HG02623 (cell line): ENCODE data around the gene SSB.
"Not testable (repeated sequence)": the region's sequence is repeated elsewhere in the genome, so short reads cannot be mapped to it uniquely, and the experiment has no call there.

Experiments used
- ATAC-seq: cut with Tn5 transposase; IDR thresholded peaks from one replicate; pipeline ENCODE4 v1.9.1; 2021; ENCODE audit warnings: moderate library complexity; ENCODE audit not compliant: unreplicated experiment

SSB gene

DNA sequence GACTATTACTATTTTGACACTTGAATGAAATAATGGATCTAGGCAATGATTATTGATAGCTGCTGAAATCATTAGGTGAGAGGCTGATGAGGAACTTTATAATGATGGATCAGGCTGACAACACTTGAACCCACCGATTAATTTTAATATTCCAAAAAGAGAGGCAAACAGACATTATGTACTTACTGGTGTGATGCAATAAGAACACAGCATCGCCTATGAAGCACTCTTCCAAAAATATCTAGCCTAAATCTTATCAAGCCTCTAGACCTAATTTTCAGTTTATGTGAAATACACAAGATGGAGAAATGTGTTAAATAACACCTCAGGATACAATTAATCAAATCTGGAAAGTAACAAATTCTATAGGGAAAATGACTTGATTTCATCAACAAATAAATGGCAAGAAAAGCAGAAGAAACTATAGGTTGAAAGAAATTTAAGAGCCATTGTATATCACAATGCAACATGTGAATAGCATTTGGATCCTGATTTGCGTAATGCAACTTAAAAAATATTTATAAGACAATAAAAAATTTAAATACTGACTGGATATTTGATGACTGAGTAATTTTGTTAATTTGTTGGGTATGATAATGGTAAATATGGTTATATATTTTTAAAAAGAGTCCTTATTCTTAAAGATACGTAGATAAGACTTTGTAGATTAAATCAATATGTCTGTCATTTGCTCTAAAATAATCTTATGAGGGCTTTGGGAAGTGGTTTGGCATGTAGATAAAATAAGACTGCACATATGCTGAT is 17.2 kb upstream of the SSB start:
- no peak for ATAC-seq

DNA sequence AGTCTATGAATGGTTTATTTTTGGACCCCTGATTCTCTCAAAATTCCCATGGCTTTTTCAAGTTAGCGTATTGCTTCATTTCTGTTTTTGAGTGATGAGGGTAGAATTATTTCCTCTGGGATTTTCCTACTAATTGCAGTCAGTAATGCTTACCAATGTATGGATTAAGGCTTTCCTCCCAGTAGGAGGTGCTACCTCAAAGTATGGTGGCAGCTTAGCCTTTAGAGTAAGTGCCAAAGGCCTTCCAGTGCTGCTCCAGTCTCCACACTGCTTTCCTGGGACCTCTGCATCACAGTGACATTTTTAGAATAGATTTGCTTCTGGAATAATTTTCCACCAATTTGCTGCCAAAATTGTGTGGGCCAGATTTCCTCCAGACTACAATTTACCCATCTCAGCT is 16.2 kb upstream of the SSB start:
- ATAC-seq, result no peak

DNA sequence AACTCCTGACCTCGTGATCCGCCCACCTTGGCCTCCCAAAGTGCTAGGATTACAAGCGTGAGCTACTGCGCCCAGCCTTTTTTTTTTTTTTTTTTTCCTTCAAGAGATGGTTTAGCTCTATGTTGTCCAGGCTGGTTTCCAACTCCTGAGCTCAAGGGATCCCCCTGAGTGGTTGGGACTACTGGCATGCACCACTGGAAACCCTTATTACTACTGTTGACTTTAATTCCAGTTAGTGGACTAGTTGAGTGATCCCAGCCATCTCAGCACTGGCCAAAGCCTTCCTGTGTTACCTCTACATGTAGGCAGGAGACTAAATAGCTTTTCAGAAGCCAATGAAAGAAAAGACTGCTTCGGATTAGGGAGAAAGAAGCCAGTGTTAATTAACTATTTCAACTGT is 8.1 kb upstream of the SSB start:
- ATAC-seq, result no peak

DNA sequence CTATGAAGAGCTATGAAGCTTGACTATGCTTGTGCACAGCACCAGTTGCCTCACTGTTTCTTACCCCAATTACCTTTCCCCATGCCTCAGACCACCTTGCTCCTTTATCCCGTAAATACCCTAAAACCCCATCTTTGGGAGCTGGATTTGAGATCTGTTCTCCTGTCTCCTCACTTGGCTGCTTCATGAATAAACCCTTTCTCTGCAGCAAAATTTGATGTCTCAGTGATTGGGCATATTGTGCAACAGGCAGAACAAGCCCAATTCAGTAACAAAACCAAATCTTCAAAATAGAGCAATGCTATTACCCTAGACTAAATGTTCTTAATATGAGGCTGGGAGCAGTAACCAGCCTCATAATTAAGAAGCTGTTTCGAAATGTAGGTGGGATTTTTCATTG is 3.5 kb upstream of the SSB start:
- ATAC-seq, result no peak

DNA sequence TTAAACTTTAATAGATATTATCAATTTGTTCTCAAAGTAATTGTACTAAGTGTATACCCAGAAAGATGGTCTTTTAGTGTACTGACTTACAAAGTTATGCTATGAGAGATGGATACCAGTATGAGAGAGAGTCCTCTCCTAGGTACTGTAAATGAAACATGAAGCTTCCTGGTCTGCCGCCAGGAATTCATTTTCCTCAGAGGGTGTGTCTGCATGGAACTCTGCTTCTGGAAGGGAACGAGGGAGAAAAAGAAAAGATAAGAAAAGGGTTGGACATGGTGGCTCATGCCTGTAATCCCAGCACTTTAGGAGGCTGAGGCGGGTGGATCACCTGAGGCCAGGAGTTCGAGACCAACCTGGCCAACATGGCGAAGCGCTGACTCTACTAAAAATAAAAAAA is 2.2 kb upstream of the SSB start:
- no peak for ATAC-seq

DNA sequence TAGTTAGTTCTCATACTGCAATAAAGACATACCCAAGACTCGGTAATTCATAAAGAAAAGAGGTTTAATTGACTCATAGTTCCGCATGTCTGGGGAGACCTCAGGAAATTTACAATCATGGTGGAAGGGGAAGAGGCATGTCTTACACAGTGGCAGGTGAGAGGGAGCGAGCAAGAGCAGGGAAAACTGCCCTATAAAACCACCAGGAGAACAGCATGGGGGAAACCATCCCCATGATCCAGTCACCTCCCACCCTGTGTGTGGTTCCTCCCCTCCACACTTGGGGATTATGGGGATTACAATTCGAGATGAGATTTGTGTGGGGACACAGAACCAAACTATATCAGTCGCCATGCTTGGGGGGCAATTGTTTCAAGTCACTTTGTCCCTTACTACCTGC is 1.1 kb upstream of the SSB start:
- no peak for ATAC-seq

DNA sequence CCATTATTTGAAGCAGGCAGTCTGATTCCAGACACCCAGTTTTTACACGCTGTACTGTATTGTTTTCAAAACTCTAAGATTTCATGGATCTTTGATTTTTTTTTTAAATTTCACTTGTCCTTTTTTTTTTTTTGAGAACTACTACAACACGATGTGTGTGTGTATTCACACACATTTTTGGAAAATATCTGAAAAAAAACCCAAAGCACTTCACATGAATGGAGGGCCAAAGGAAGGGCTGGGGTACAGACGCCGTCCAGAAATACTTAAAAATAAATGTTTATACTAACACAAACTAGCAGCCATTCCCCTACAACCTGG is 314 bp upstream of the SSB start:
- peak; percentile 2 for ATAC-seq

DNA sequence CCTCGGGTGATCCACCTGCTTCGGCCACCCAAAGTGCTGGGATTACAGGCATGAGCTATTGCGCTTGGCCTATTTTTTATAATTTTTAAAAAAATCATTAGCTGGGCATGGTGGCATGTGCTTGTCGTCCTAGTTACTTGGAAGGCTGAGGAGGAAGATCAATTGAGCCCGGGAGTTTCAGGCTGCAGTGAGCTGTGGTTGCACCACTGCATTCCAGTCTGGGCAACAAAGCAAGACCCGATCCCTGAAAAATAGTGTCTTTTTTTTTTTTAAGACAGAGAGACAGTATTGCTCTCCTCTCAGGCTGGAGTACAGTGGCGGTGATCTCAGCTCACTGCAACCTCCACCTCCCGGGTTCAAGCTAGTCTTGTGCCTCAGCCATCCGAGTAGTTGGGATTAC is 4.8 kb downstream of the SSB start:
- no peak for ATAC-seq

DNA sequence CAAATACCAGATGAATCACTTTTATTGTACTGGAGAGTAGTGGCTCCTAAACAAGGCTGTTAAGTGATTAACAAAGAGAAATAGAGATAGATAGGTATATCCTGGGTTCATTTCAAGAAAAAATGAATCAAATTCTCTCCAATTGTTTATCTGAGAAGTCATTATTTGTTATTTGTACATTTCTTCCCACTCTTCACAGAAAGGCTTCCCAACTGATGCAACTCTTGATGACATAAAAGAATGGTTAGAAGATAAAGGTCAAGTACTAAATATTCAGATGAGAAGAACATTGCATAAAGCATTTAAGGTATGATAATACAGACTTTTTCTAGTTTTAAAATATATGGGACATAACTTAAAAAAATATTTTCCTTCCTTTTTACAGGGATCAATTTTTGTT is 7.9 kb downstream of the SSB start:
- ATAC-seq, result no peak

DNA sequence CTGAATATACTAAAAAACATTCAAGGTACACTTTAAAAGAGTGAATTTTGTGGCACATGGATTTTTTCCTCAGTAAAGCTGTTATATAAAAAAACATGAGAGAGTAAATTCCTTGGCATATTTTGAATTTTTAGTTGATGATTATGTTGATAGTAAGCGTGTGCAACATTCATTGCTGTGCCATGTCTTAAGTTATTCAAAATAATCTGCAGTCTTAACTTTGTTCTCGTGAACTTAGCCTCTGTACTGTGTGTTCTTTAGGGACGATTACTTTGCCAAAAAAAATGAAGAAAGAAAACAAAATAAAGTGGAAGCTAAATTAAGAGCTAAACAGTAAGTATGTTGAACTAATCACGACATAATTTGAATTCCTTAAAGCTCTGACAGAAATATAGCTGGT is 9.6 kb downstream of the SSB start:
- no peak for ATAC-seq

DNA sequence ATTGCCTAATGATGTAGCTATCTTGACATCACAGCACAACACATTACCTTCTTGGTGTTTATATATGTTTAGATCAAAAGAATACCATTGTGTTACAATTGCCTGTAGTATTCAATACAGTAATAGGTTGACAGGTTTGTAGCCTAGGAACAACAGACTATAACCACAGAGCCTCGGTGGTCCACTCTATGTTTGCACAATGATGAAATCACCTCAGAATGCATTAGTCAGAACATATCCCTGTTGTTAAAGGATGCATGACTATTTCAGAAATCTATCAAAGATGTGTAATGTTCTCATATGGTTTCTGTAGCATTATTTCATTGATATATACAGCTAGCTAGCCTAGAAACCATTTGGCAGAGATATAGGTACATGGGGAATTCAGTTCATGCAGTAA is 17.2 kb downstream of the SSB start:
- ATAC-seq, result no peak

DNA sequence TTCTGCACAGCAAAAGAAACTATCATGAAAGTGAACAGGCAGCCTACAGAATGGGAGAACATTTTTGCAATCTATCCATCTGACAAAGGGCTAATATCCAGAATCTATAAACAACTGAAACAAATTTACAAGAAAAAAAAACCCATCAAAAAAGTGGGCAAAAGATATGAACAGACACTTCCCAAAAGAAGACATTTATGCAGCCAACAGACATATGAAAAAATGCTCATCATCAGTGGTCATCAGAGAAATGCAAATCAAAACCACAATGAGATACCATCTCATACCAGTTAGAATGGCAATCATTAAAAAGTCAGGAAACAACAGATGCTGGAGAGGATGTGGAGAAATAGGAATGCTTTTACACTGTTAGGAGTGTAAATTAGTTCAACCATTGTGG is 18.3 kb downstream of the SSB start:
- ATAC-seq, result not testable (repeated sequence)

DNA sequence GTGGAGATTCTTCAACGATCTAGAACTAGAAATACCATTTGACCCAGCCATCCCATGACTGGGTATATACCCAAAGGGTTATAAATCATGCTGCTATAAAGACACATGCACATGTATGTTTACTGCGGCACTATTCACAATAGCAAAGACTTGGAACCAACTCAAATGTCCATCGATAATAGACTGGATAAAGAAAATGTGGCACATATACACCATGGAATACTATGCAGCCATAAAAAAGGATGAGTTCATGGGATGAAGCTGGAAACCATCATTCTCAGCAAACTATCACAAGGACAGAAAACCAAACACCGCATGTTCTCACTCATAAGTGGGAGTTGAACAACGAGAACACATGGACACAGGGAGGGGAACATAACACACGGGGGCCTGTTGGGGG is 18.7 kb downstream of the SSB start:
- ATAC-seq, result not testable (repeated sequence)

DNA sequence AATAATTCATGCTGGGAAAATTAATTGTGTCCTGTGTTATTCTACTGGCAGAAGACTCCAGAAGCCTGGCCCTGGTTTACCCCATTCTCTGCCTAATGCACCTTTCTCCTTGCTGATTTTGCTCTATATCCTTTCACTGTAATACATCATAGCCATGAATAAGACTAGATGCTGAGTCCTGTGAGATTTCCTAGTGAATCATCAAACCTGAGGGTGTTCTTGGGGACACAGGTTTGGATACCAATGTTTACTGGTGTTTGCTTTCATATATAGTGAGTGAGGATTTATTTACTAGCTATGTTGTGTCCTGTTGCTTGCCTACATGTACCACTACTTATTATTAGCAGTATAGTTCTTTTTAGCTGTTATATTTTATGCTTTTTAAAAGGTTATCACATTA is 19.6 kb downstream of the SSB start:
- no peak for ATAC-seq

DNA sequence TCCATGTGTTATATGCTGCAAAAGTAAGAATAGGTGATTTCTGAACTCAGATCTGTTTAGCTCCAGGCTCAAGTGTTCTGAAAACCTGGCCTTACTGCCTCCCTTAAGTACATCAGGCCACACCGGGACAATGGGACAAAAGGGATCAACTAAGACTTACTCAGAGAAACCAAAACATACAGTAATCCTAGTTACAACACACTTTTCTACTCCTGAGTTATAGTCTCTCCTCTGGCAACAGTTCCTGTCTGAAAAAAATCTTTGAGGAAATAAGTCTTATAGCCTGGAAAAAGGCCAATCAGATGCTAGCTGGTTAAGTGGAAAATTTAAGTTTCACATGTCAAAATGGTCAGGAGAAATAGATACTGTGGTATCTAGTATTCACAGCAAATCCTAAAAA is 20.4 kb downstream of the SSB start:
- ATAC-seq, result no peak

DNA sequence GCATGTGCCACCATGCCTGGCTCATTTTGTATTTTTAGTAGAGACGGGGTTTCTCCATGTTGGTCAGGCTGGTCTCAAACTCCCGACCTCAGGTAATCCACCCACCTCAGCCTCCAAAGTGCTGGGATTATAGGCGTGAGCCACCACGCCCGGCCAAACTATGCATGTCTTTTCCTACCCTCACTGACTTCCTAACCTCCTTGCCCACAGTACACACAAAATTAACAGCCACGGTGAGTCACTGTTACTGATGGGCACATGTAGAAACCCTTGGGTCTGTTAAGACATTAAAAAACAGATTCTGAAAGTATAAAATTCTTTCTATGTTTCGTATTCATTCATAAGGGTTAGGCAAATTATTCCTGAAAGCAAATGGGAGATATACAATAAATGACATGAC is 21.4 kb downstream of the SSB start:
- not testable (repeated sequence) for ATAC-seq

DNA sequence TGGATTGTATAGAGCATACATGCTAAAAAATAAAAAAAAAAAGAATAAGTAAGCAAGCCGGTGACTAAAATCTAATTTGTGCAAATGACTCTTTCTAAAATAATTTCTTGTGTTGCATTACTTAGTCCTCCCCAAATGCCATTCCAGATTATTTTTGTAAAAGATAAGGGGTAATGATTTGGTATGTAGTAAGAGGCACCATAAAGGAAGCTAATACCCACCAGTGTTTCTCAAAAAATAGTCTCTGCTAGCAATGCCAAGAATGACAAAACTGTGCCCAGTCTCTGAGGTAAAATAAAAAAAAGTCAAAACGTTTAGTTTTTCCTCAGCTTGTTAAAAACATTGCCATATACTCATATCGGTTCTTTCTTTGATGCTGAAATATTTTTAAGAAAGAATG is 23.4 kb downstream of the SSB start:
- no peak for ATAC-seq

DNA sequence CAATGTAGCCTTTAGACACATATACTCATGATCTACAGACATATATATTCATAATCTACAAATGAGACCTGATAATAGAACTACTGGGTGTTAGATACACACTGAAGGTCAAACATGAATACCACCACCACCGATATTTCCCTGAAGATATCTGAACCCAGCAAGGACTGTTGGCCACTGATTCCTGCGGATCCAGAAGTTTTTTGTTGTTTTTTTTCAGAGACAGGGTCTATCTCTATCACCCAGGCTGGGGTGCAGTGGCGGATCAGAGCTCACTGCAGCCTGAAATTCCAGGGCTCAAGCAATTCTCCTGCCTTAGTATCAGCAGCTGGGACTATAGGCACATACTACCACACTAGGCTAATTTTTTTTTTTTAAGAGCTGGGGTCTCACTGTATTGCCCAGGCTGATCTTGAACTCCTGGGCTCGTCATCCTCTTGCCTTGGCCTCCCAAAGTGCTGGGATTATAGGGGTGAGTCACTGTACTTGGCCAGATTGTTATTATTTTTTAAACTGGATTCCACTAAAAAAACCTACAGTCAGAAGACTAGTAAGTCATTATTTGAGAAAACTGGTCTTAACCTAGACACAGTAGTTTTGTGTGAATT is 24.2 kb downstream of the SSB start:
- no peak for ATAC-seq

DNA sequence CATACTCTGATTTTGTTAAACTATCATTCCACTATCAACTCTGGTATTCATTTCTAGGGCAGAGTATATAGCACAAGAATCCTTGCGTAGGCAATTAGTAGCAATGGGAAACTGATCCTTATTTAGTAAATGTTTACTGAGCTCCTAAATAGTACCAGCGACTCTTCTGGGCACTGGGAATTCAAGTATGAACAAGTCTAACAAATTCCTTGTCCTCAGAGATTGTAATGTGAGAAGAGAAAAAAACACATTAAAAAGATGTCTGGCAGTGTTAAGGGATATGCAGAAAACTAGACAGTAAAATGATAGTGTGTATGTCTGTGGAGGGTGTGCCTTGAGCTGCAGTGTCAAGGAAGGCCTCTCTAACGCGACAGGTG is 25.3 kb downstream of the SSB start:
- no peak for ATAC-seq

DNA sequence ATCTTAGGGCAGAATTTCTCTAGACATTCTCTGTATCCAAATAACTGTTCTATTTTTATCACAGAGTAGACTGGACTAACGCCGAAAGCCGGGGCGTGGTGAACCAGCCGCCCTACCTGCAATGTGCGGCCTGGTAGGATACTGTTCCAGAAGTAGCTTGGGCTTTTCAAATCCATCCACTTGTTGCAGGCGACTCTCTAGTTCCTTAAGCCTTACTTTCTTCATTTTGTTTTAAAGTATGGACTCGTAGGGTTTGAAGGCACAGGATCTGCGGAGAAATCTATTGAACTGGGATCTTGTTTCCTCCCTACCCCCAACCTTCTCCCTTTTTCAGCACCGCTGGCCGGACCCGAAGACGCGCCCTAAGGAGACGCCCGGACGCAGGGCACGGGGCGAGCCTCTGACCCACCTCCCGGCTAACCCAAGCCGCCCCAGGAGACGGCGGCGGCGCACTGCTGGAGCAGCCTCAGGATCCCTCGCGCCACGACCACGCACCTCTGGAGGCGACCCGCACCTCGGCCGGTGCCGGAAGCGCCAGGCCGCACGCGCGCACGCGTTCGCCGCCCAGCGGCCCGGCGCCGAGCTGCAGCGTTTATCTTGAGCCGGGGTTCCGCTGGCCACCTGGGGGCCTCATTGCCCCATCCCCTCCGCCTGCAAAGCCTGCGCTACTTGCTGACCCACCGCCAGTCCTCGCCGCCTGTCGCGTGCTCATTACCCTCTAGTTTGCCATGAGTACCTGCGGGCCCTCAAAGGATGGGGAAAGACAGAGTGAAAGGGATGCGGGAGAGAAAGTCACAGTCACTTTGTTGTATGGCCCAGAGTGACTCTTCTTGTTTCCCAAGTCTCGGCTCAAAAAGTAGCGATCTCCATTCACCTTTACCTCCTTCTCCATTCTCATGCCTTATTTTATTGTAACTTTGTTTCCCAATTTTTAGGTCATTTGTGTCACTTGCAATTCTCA is 26.0 kb downstream of the SSB start, which contains the start of gene METTL5:
Gene METTL5 (minus strand): TSS at position 533 of the 961 bp plus-strand sequence. CDS start 308 bp downstream, at position 225.
- ATAC-seq, result peak; percentile 62

DNA sequence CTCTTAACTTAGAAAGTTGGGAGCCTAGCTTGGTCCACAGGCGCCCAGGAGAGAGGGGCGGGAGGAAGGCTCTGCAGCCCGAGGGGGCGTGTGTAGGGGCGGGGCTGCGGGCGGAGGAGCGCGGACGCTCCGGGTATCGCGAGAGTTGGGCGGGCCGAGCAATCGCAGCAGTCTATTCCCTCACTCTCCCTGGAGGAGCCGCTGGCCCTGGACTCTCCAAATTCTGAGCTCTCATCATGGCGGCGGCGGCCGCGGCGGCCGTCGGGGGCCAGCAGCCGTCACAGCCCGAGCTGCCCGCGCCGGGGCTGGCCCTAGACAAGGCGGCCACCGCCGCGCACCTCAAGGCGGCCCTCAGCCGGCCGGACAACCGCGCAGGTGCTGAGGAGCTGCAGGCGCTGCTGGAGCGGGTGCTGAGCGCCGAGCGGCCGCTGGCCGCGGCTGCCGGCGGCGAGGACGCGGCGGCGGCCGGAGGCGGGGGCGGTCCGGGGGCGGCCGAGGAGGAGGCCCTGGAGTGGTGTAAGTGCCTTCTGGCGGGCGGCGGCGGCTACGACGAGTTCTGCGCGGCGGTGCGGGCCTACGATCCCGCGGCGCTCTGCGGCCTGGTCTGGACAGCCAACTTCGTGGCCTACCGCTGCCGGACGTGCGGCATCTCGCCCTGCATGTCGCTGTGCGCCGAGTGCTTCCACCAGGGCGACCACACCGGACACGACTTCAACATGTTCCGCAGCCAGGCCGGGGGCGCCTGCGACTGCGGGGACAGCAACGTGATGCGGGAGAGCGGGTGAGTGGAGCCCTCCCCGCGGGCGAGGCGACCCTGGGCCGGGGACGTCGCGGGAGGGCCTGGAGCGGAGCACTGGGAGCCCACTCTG is 28.8 kb downstream of the SSB start, which contains the start of gene UBR3:
Gene UBR3 (plus strand): TSS at position 183 of the 869 bp plus-strand sequence. CDS start 54 bp downstream, at position 237.
- peak; percentile 76 for ATAC-seq
